Measurements from ENCODE around the gene STRBP. TPM values are rescaled to one million over a fixed set of nuclear protein-coding genes. Genes with fewer than 3 reads are reported as not detected.

STRBP gene
- total and polyA plus RNA-seq, 2 of the 8 experiments (the other 6 are each of a cell fraction or from before 2014, with no cell fraction given) = 29.7 to 105 TPM

DNA sequence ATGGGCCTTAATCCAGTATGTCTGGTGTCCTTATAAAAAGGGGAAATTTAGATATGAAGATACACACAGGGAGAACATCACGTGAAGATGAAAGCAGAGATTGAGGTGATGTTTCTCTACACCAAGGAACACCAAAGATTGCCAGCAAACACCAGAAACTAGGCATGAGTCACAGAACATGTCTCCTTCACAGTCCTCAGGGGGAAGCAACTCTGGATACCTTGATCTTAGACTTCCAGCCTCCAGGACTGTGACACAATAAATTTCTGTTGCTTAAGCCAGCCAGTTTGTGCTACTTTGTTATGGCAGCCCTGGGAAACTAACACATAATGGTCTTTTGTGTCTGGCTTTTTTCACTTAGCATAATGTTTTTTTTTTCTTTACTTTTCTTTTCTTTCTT, 41.2 kb upstream of the STRBP start:
- 0 out of 7 replicates have a peak overlapping the region, but pooled peaks of 1 of the 4 experiments have one; percentile 22 for H3K9ac ChIP-seq (replicated peaks in 1 of 4; ENCODE audit: extremely low read depth in 1 of 4, low read depth in 3 of 4, low read length in 3 of 4)
- H2BK15ac ChIP-seq (ENCODE audit: low read length) = no peak overlapping the region
- H3K4me2 ChIP-seq (ENCODE audit: insufficient read depth in 1 of 2, low read depth in 2 of 2, low read length in 2 of 2) = no peak overlapping the region
- no peak overlapping the region for H3K4me3 ChIP-seq (ENCODE audit: extremely low read depth in 1 of 4, insufficient read depth in 2 of 4, low read depth in 3 of 4, low read length in 4 of 4)
- no peak overlapping the region for H2BK20ac ChIP-seq (ENCODE audit: low read length)
- WGBS, 2 experiments (ENCODE audit: extremely low coverage in 1 of 2, insufficient coverage in 1 of 2, insufficient read length in 1 of 2, insufficient replicate concordance in 2 of 2, low coverage in 1 of 2, low lambda C conversion rate in 2 of 2, missing lambda C conversion rate in 1 of 2) = 95% methylated on average over 1 of the region's 1 CpG; no CpG with 5 or more reads in 1 of the 2 experiments
- H2BK5ac ChIP-seq (ENCODE audit: low read depth, low read length) = no peak overlapping the region
- H2BK12ac ChIP-seq (ENCODE audit: low read depth, low read length) = no peak overlapping the region
- DNase-seq (ENCODE audit: low read depth in 1 of 2, low spot score in 2 of 2) (no peak), FAIRE-seq (no peak)
- H3K79me2 ChIP-seq (ENCODE audit: control insufficient read depth in 1 of 2, insufficient read depth in 2 of 2, low read length in 2 of 2) = no peaks in the 10 kb centered on the region
- no peak overlapping the region for H3K56ac ChIP-seq (replicated peaks; ENCODE audit: insufficient read length, low read depth, low read length)
- H2BK120ac ChIP-seq (replicated peaks; ENCODE audit: low read depth, low read length) = no peak overlapping the region
- no peaks in the 10 kb centered on the region for H3K79me1 ChIP-seq (ENCODE audit: low read depth, low read length)
- H3K23me2 ChIP-seq (ENCODE audit: low read depth, low read length) = no peaks in the 10 kb centered on the region; the same call in 1 of the 2 replicates
- no peak overlapping the region for H4K91ac ChIP-seq (replicated peaks; ENCODE audit: insufficient read length, low read length)
- H3K14ac ChIP-seq (ENCODE audit: insufficient read length) = no peak overlapping the region
- H3K27me3 ChIP-seq (replicated peaks in 1 of 4; ENCODE audit: control insufficient read depth in 3 of 4, extremely low read depth in 1 of 4, insufficient read depth in 3 of 4, low read length in 3 of 4) = no peaks in the 10 kb centered on the region; a peak in 1 of 7 replicates
- H3K23ac ChIP-seq (ENCODE audit: insufficient read length) = no peak overlapping the region
- H4K20me1 ChIP-seq (replicated peaks in 1 of 2; ENCODE audit: control insufficient read depth in 1 of 2, insufficient read depth in 2 of 2, low read length in 2 of 2) = no peaks in the 10 kb centered on the region
- no peak overlapping the region for H2AFZ ChIP-seq (ENCODE audit: low read length)
- ChIA-PET POLR2A (ENCODE audit: partially characterized antibody) (no interaction called here), CTCF (ENCODE audit: partially characterized antibody) (no interaction called here)
- TF ChIP-seq BCL11A (IDR thresholded peaks at IDR 0.05; ENCODE audit: low read depth in 2 of 2, low read length in 2 of 2) (no peak), GTF2F1 (IDR thresholded peaks at IDR 0.05; ENCODE audit: borderline replicate concordance, low read depth, low read length) (no peak), CHD1 (IDR thresholded peaks at IDR 0.05; ENCODE audit: low read depth, low read length) (no peak), PHF8 (conservative IDR thresholded peaks at IDR 0.05; ENCODE audit: low read depth, low read length) (no peak), FOSL1 (IDR thresholded peaks at IDR 0.05; ENCODE audit: insufficient read depth, low read depth, low read length) (no peak), TAF7 (optimal IDR thresholded peaks at IDR 0.05; ENCODE audit: borderline replicate concordance, low read depth, low read length) (no peak), TEAD4 (IDR thresholded peaks at IDR 0.05; ENCODE audit: low read depth, low read length) (no peak), SUZ12 (IDR thresholded peaks at IDR 0.05; ENCODE audit: low read length) (no peak), CTBP2 (IDR thresholded peaks at IDR 0.05; ENCODE audit: borderline replicate concordance, insufficient read depth, insufficient read length, low read length) (no peak), RXRA (IDR thresholded peaks at IDR 0.05; ENCODE audit: insufficient read depth, low read depth, low read length) (no peak), SAP30 (IDR thresholded peaks at IDR 0.05; ENCODE audit: insufficient read depth, insufficient replicate concordance, low read length) (no peak), BRCA1 (IDR thresholded peaks at IDR 0.05; ENCODE audit: low read depth, low read length) (no peak)
- peaks cover 0 to 5% (median 0%) of the 10 kb centered on the region in 4 experiments; a peak in 1 of 7 replicates for H3K4me1 ChIP-seq (replicated peaks in 1 of 4; ENCODE audit: control insufficient read depth in 3 of 4, insufficient read depth in 4 of 4, low read length in 3 of 4)
- no peak overlapping the region for H3K4ac ChIP-seq (replicated peaks; ENCODE audit: insufficient read length, low read depth, low read length)
- no peak overlapping the region for H4K5ac ChIP-seq (ENCODE audit: insufficient read length, low read depth, low read length)
- no peaks in the 10 kb centered on the region for H3K9me3 ChIP-seq (ENCODE audit: insufficient read depth in 2 of 2, low read depth in 1 of 2, low read length in 1 of 2)
- no peak overlapping the region for H2AK5ac ChIP-seq (ENCODE audit: low read depth, low read length)
- H3K18ac ChIP-seq (ENCODE audit: extremely low read depth, low read length) = no peak overlapping the region
- H3K27ac ChIP-seq (ENCODE audit: low read depth, low read length) = no peak overlapping the region
- H3K36me3 ChIP-seq (ENCODE audit: control insufficient read depth in 2 of 4, insufficient read depth in 4 of 4, low read length in 3 of 4) = no peaks in the 10 kb centered on the region
- no peak overlapping the region for H4K8ac ChIP-seq (ENCODE audit: extremely low read depth, insufficient read depth, low read length)

Data from H1 (cell line).